Medulla oblongata (tissue), 1 donor: Measurements from ENCODE around the gene BNC2.
A peak's percentile ranks its signal among the peaks of the same experiment; 100 is the strongest.
"Not testable (repeated sequence)": the region's sequence is repeated elsewhere in the genome, so short reads cannot be mapped to it uniquely, and the experiment has no call there.

Experiments
- DNase-seq: peaks from one replicate; pipeline ENCODE4 v3.0.0-alpha.2; 2015; ENCODE audit errors: extremely low spot score

Gene BNC2, protein sequence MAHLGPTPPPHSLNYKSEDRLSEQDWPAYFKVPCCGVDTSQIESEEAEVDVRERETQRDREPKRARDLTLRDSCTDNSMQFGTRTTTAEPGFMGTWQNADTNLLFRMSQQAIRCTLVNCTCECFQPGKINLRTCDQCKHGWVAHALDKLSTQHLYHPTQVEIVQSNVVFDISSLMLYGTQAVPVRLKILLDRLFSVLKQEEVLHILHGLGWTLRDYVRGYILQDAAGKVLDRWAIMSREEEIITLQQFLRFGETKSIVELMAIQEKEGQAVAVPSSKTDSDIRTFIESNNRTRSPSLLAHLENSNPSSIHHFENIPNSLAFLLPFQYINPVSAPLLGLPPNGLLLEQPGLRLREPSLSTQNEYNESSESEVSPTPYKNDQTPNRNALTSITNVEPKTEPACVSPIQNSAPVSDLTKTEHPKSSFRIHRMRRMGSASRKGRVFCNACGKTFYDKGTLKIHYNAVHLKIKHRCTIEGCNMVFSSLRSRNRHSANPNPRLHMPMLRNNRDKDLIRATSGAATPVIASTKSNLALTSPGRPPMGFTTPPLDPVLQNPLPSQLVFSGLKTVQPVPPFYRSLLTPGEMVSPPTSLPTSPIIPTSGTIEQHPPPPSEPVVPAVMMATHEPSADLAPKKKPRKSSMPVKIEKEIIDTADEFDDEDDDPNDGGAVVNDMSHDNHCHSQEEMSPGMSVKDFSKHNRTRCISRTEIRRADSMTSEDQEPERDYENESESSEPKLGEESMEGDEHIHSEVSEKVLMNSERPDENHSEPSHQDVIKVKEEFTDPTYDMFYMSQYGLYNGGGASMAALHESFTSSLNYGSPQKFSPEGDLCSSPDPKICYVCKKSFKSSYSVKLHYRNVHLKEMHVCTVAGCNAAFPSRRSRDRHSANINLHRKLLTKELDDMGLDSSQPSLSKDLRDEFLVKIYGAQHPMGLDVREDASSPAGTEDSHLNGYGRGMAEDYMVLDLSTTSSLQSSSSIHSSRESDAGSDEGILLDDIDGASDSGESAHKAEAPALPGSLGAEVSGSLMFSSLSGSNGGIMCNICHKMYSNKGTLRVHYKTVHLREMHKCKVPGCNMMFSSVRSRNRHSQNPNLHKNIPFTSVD

DNA sequence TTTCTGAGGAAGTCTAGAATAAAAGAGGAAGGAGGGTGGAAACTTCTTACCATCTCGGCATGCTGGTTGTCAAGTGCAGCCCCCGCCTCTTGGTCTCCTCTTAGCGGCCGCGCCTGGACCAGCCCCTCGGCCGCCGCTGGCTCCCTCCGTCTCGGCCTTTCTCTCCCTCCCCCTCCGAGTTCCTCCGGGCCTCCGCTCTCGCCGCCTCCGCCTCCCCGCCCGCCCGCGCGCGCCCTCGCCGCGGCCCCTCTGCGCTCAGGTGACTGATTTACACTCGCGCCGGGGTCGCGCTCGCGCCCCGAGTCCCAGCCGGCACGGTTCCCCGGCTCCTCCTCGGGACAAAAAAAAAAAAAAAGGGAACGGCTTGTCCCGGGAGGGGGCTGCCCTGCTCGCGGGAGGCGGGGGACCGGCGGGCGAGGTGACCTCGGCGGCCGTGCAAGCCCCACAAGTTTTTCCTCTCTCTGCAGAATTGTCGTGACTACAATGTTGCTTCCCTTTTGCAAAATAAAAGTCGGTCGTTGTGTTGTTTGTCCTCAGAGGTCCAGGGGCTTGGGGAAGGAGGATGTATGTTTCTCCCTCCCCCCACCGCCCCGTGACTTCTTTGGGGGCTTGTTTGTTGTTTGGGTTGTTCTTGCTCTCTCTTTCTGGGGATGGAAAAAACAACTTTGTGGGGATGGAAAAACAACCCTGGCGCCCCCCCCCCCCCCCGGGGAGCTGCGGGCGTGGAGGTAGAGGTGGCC, at the start of gene BNC2:
Gene BNC2, minus strand, starts transcription at position 75 of the 740 bp plus-strand sequence. Its CDS starts 22 bp downstream, at position 53.
- DNase-seq: peak; percentile 51

DNA sequence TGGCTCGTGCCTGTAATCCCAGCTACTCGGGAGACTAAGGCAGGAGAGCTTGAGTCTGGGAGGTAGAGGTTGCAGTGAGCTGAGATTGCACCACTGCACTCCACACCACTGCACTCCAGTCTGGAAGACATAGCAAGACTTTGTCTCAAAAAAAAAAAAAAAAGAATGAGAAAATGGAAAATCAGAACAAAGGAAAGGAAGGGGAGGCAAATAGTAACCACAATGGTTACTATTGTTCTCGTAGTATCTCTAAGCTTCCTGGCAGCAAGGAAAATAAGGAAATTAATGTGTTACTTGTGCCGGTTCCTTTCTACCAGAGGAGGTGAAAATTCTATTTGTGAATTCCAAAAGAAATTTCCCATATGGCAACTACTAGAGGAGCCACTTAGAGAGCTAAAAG, 48.5 kb upstream of the BNC2 start:
- DNase-seq: no peak

DNA sequence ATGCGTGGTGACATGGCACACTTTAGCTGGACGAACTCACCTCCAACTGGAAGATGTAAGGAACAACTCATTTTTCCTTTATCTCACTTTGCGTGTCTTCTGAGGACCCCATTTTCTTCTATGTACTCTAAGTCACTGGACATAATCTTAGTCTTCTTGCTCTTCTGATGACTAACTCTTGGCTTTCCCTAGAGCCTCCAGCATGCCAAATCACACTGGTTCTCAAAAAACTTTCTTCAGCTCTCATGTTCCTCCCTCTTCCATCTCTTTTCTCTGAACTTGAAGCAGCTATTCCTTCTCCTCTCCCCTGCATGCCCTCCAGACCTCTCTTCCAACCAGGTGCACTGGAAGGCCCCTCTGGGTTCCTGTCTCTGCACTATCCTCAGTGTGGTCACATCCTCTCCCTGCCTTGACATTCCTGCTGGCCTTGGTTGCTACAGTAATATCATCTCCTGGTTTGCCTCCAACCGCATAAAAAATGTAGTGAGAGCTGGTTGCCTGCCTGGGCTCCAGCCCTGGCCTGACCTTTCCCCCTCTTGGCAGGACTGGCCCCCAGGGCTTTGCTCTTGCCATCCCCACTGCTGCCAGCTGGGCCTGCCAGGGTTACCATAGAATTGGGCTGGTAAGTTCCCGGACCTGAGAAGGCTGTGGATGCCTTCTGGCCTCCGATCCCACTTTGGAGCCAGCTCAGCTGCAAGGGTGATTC, 44.8 kb upstream of the BNC2 start:
- DNase-seq: peak; percentile 58

DNA sequence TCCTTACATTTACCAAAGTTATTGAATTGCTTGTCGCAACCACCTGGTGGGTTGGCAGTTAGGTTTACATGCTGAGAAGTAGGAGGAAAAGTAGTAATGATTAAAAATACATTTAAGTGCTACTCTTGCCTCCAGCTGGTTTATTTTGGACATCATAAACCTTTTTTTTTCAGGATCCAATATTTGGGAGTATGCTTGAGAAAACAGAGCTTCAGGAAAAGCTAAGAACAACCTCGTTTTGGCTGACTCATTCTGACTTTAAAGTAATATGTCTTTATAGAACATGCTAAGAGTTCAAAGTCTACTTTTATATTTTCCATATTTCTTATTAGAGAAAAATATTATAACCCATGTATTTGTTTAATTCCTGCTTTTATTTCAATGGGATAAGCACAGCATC, 41.7 kb upstream of the BNC2 start:
- DNase-seq: no peak

DNA sequence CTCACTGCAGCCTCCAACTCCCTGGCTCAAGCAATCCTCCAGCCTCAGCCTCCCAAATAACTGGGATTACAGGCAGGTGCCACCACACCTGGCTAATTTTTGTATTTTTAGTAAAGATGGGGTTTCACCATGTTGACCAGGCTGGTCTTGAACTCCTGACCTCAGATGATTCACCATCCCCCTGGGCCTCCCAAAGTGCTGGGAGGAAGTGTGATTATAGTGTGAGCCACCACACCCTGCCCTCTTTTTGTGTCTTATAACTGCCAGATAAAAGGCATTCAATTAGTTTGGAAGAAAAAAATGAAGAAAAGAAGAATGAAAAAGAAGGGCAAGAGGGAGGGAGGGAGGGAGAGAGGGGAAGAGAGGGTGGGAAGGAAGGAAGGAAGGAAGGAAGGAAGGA, 37.7 kb upstream of the BNC2 start:
- not testable (repeated sequence) for DNase-seq

DNA sequence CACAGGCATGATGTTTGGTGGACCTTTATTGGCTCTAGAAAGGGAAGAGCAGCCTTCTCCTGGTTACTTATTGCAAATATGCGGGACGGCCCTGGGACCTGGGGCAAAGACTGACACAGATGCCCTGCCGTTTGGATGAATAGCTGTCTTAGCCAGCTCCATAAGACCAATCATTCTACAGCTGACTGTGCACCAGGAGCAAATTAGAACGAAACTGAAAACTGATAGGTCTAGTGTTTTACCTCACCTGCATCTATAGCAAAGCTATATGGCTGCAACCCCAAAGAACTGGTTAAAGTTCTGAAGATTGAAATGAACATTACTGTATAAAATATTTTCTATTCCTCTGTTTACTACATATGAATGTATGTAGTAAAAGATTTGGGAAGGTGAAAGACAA, 34.2 kb upstream of the BNC2 start:
- no peak for DNase-seq

DNA sequence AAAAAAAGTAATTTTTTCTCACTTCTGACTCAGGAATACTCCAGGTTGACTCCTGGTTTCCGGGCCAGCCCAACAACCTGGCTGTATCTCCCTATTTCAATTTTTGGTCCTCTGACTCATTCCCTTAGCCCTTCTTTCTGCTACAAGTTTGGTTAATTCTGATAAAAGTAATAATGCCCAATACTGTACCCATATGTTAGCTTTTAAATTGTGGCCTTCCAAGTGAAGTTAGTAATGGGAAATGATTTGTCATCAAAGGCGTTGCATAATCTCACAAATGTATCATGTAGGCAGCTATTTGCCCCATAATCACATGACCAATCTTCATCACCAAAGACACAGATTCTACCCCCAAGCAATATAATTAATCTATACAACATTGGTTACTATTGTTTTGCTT, 31.1 kb upstream of the BNC2 start:
- DNase-seq: no peak

DNA sequence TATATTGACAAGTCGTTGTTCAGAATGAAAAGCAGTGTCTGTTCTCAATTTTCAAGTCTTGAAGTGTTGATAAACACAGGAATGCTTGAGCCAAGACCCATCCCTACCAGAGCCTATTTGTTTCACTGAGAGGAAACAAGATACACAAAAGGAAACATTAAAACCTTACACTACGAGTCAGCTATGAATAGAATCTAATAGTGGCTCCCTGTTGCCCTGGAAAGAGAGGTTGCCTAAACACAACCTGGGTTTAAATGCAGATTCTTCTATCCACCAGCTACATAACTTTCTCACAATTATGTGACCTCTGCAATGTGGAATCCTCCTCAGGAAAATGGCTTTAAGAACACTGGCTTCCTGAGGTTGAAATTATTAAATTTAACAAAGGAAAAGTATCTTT, 29.1 kb upstream of the BNC2 start:
- DNase-seq: no peak

DNA sequence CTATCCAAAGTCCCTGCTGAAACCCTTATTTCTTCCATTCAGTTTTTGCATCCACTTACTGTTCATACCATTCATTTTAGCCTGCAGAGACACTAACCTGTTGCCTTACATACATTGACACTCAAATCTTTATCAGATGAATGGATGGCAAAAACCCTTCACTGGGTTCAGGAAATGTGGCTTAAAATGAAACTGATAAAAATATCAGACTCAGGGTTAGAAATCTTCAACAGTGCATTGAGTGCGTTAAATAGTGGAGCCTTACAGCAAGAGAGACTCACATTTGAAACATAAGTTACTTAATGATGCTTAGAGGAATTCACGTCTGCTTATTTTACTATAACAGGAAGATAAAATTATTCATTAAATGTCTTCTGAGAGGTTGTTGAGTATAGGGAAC, 28.0 kb upstream of the BNC2 start:
- DNase-seq: no peak

DNA sequence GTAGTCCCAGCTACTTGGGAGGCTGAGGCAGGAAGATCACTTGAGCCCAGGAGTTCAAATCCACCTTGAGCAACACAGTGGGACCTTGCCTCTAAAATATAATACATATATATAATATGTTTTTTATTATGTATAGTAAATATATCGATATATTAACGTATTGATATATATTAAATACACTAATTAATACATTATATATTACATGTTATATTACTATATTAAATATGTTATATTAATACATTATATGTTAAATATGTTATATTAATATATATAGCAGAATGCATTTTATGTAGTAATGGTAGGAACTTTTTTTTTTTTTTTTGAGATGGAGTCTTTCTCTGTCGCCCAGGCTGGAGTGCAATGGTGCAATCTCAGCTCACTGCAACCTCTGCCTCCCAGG, 18.1 kb upstream of the BNC2 start:
- DNase-seq: no peak

DNA sequence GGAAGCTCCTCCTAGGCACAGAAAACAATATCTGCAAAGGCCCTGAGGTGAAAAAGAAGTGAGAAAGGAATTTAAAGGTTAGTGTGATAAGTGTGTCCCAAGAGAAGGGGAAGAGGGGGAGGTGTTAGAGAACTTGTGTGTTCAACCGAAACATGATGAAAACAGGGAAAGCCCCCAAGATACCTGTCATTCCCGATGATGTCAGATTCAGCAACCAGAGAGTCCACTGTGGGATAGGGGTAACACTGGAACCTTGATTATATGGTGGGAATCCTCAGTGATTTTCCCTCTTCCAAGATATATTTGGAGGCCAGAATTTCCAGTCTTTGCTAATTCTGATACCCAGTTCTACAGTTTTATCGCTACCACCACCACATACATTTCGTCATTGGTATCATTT, 15.5 kb upstream of the BNC2 start:
- no peak for DNase-seq

DNA sequence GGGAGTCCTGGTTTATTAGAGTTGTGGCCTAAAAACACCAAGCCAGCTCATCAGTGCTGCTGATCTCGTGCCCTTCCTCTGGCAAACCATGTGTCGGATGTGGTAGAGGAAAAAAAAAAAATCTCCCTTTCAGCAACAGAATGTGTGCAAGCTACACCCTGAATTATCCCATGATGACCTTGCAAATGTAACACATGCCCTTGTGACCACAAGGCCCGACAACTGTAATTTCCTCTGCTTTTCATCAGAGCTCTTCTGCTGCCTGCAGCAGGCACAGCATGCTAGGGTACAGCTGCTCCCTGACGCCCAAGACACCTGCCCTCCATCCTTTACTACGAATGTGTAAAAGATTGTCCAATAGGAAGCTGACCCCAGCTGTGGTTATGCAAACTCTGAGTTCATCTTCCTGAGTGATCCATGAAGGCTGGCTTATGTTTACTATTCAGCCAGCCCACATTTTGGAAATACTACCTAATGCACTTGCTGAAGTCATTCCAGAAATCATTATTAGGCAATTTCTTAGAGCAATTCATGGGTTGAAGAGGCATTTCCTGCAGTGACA, 14.6 kb upstream of the BNC2 start:
- DNase-seq: peak; percentile 74

DNA sequence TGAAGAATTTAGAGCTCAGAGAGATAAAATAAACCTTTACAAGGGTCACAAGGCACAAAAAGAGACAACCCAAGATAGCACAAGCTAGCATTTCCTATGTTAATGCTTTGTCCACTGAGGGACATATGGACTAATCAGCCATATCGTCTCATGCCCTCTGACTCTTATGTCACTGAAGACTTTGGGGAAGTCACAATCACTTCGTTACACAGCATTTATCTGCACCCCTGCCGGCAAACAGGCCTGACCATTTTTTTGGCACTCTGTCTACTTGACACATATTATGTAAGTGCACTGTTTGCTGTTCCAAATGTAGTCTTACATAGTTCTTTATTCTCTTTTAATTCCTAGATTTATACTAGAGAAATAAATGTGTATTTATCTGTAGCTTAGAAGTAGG, 13.9 kb upstream of the BNC2 start:
- peak; percentile 26 for DNase-seq

DNA sequence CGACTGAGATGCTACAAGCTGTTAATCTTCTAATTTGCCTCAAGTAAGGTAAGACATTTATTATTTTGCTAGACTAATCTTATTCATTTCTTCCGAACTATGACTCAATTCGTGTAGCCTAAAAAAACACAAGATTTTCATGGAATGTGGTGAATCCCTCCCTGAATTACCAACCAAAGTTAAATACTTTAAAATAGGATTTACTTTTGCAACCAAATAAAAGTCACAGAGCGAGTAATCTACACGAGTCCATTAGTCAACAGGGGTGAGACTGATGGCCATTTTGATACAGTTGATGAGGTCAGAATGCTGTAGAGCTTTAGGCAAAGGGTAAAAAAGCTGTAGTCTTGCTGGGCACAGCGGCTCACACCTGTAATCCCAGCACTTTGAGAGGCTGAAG, 13.1 kb upstream of the BNC2 start:
- DNase-seq: no peak

DNA sequence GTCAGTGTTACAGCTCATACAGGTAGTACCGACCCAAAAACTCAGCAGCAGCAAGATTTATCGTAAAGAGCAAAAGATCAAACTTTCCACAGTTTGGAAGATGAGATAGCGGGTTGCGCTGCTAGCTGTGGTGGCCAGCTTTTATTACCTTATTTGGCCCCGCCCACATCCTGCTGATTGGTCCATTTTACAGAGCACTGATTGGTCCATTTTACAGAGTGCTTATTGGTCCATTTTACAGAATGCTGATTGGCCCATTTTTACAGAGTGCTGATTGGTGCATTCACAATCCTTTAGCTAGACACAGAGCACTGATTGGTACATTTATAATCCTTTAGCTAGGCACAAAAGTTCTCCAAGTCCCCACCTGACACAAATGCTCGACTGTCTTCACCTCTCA, 12.0 kb upstream of the BNC2 start:
- DNase-seq: not testable (repeated sequence)

DNA sequence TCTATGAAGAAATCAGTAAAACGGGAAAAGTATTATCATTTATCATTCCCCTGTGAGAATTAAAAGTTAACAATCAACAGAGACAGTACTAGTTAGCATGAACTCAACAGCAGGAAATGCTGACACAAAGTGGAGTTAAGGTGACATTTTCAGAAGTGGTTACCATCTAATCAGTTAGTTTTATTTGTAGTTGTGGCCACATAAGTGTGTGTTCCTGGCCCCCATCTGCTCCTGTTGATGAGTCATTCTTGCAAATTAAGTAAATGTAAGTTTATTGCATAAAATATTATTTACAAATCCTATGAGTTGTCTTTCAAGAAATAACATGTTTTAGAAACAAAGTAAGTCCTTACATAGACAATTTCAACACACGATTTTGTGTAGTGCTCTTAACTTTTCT, 8.9 kb upstream of the BNC2 start:
- no peak for DNase-seq

DNA sequence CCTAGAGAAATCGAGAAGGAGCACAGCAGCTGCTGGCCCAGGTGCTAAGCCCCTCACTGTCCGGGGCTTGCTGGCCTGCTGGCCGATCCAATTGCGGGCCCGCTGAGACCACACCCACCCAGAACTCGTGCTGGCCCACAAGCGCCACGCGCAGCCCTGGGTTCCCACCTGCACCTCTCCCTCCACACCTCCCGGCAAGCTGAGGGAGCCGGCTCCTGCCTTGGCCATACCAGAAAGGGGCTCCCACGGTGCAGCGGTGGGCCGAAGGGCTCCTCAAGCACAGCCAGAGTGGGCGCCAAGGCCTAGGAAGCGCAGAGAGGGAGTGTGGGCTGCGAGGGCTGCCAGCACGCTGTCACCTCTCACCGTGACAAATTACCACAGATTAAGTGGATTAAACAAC, 6.8 kb upstream of the BNC2 start:
- DNase-seq: no peak

DNA sequence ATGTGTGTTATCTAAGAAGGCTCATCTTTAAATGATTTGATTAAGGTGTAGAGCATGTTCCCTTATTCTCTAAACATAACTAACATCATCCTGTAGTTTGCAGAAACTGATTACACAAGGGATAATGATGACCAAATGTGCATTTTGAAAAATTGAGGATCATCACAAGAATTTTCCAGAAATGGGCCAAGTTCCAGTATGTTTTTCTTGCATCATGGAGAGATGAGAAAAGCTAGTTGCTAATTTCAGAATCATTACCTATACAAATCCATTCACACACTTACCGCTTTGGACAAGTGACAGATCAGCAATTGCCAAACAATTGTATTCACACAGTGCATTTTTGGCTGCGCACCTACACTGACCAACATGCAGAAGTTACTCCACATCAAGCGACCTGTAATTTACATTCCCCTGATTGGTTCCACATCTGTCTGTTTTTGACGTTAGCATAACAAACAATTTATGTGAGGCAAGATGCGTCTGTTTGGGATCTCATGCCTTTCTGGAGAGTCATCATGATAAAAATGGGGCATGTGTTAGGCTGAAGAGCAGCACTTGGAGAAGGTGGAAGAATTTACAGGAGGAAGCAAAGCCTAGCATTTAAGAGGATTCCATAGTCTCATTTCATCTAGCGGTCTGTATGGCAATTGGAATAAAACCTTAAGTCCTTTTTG, 2.8 kb upstream of the BNC2 start:
- DNase-seq: no peak

DNA sequence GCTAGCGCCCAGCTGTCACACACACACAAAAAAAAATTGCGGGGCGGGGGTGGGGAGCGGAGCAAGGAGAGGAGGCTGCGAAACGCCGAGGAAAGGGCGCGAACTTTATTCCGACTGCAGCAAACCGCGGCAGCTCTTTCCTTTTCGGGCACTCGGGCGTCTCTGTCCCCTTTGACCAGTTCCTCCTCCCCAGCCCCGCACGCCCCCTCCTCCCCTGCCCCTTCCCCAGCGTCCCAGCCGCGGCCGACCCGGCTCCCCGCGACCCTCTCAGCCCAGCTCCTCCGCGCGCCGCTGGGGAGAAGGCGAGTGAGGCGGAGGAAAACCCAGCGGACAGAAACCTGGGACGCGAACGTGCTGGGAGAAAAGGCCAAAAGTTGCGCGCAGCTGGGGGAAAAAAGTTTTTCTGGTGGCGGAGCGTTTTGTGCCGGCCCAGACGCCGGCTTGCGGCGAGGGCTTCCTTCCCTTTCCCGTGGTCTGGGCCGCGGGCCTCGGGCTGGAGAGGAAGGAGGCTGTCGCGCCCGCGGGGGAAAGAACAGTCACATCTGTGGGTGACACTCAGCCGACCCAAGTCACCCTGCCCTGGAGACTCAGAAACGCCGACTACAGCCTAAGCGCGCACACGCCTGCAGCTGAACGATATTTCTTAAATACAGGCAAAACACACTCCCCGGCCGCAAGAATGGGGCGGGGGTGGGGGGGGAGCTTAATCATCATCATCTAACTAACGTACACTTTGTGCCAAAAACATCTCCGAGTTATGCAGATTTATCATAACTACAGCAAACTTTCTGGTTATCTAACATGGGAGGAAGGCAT, 1.1 kb upstream of the BNC2 start:
- peak; percentile 60 for DNase-seq
